Left renal cortex interstitium (tissue), 4 donors: ENCODE results near the gene MEI1. TPM values are rescaled to one million over a fixed set of nuclear protein-coding genes. Genes with fewer than 3 reads are reported as not detected.
"Not testable (repeated sequence)": the region's sequence is repeated elsewhere in the genome, so short reads cannot be mapped to it uniquely, and the experiment has no call there.

ENCODE experiments used
- DNase-seq, 4 donors: peaks; one replicate each; pipeline ENCODE4 v3.0.0-alpha.2; 2013; ENCODE audit warnings: low read depth in 4 of 4, low spot score in 2 of 4, missing footprints in 1 of 4
- polyA plus RNA-seq, 4 donors: library from polyadenylated mRNA; unstranded; fragments of 120-200 nt; gene quantifications; one replicate each; pipeline ENCODE4 v1.2.1, GENCODE V29; 2013; ENCODE audit not compliant: insufficient read length in 4 of 4

The MEI1 gene
- polyA plus RNA-seq, 4 donors: 2.9 to 3.4 (median 3.3) TPM

- no peak for DNase-seq
Observed at GRCh38 chr22:41676134-41676533, 23.2 kb upstream of the MEI1 start.

- DNase-seq: no peak
Observed at GRCh38 chr22:41681616-41682015, 17.7 kb upstream of the MEI1 start.

- DNase-seq: peak in 2 of 4 donors; percentile 66 to 72
Observed at GRCh38 chr22:41682033-41682807, 17.1 kb upstream of the MEI1 start.

- no peak for DNase-seq
Observed at GRCh38 chr22:41683052-41683451, 16.3 kb upstream of the MEI1 start.

- no peak for DNase-seq
Observed at GRCh38 chr22:41683616-41684015, 15.7 kb upstream of the MEI1 start.

- DNase-seq: no peak
Observed at GRCh38 chr22:41684194-41684593, 15.1 kb upstream of the MEI1 start.

GRCh38 chr22:41686890-41687289 lies 12.4 kb upstream of the MEI1 start:
- DNase-seq: not testable (repeated sequence)

- DNase-seq: no peak
Observed at GRCh38 chr22:41687901-41688364, 11.4 kb upstream of the MEI1 start.

GRCh38 chr22:41688365-41689211 lies 10.7 kb upstream of the MEI1 start, which contains the start of gene SNU13:
Gene SNU13 (minus strand): TSS chr22:41688867. CDS start chr22:41688796, 71 bp downstream.
- DNase-seq: peak in 3 of 4 donors; percentile 70 to 88 (median 80)

- no peak for DNase-seq
Observed at GRCh38 chr22:41690476-41690875, 8.8 kb upstream of the MEI1 start.

GRCh38 chr22:41695211-41695610 lies 4.1 kb upstream of the MEI1 start:
- DNase-seq: no peak

- DNase-seq: no peak
Observed at GRCh38 chr22:41696703-41697102, 2.6 kb upstream of the MEI1 start.

GRCh38 chr22:41697126-41697775 lies 2.1 kb upstream of the MEI1 start:
- DNase-seq: peak; percentile 89 to 92 (median 90)

GRCh38 chr22:41700108-41700364 lies 733 bp downstream of the MEI1 start:
- no peak for DNase-seq

GRCh38 chr22:41702763-41703162 lies 3.5 kb downstream of the MEI1 start:
- DNase-seq: no peak

GRCh38 chr22:41709341-41709740 lies 10.0 kb downstream of the MEI1 start:
- DNase-seq: no peak

GRCh38 chr22:41713004-41713403 lies 13.7 kb downstream of the MEI1 start:
- DNase-seq: no peak

- no peak for DNase-seq
Observed at GRCh38 chr22:41722496-41722895, 23.2 kb downstream of the MEI1 start.

- DNase-seq: no peak
Observed at GRCh38 chr22:41725510-41726110, 26.3 kb downstream of the MEI1 start.

- no peak for DNase-seq
Observed at GRCh38 chr22:41731609-41732008, 32.3 kb downstream of the MEI1 start.
